MM.1S (cell line): ENCODE results near the gene RPF1.

Source experiments
- CTCF ChIP-seq: fragments of 300-600 bp; sonication (generic); IDR thresholded peaks from 2 replicates; pipeline ENCODE4 v1.5.1; 2016; ENCODE audit warnings: antibody characterized with exemption, low read length, mixed read lengths
- EZH2phosphoT487 ChIP-seq: fragments of 300-600 bp; sonication (generic); IDR thresholded peaks from 2 replicates; pipeline ENCODE4 v1.6.1; 2018; ENCODE audit warnings: antibody characterized with exemption, low read length

GRCh38 chr1:84434081-84434769 lies 44.8 kb upstream of the RPF1 start:
- TF ChIP-seq CTCF (no peak), EZH2phosphoT487 (no peak)
